Left ventricle myocardium inferior (tissue), 1 donor: Measurements from ENCODE around the gene DNASE1L2. TPM values are rescaled to one million over a fixed set of nuclear protein-coding genes. Genes with fewer than 3 reads are reported as not detected.

Experiments used
- DNase-seq: peaks from one replicate; pipeline ENCODE4 v3.0.0-alpha.2; 2020
- H3K27ac ChIP-seq: fragments of 200-600 bp; replicated peaks from 2 replicates; pipeline ENCODE4 v1.8.0; 2021
- H3K27me3 ChIP-seq: fragments of 200-600 bp; 2 replicates; pipeline ENCODE4 v1.8.0; 2021; ENCODE audit warnings: low read depth
- H3K36me3 ChIP-seq: fragments of 200-600 bp; 2 replicates; pipeline ENCODE4 v1.8.0; 2021
- H3K4me1 ChIP-seq: fragments of 200-600 bp; 2 replicates; pipeline ENCODE4 v1.8.0; 2021
- H3K4me3 ChIP-seq: fragments of 200-600 bp; 2 replicates; pipeline ENCODE4 v1.8.0; 2021; ENCODE audit warnings: mild to moderate bottlenecking, moderate library complexity
- H3K9me3 ChIP-seq: fragments of 200-600 bp; replicated peaks from 2 replicates; pipeline ENCODE4 v1.8.0; 2021
- intact Hi-C: fragments of 100-400 bp; cut with micrococcal nuclease; formaldehyde crosslinking; loops from one replicate; pipeline ENCODE4 v1.11.0; 2022
- total RNA-seq: library from RNA; stranded (reverse); fragmentation: NEBNext Ultra II Directional; extraction: Animal tissue kit (Norgen Biotek cat#: 25700); gene quantifications from one replicate; pipeline ENCODE4 v1.2.1, GENCODE V29; 2021
- TF ChIP-seq, protein P1 (sequence below): fragments of 200-600 bp; IDR thresholded peaks from 2 replicates; pipeline ENCODE4 v1.8.0; 2021; ENCODE audit warnings: antibody characterized with exemption, mild to moderate bottlenecking, borderline replicate concordance
- donor health status: DM: no; HTN: yes; CAD: no; lungs with severe emphysema.

DNASE1L2 gene
- total RNA-seq, 1 donor from 2014 or later, result 0.47 TPM

DNA sequence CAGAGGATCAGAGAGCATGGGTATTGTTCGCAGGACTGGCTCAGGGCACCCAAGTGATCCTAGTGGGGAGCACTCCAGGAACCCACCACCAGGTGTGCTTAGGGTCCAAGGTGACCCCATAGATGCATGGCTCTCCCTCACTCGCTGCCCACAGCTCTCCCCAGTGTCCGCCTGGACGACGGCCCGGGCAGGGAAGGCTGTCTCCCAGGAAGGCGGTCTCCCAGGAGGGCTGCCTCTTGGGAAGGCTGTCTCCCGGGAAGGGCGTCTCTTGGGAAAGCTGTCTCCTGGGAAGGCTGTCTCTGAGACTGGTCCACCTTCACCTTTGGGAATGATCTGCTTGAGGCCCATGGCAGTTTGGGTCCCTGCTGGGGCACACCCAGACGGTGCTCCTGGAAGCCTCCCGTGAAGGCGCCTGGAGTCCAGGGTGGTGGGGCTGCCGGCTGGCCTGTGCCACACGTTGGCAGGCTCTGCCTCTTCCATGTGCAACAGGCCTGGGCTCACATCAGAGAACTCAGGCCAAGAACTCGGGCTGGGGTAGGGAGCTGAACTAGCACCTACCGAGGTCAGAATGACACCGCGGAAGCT, 10.1 kb downstream of the DNASE1L2 start:
- Histone ChIP-seq H3K4me1 (peaks cover 28% of the 10 kb centered on the region), H3K36me3 (peaks cover 68% of the 10 kb centered on the region), H3K27me3 (no peaks in the 10 kb centered on the region), H3K27ac (no peak overlapping the region), H3K9me3 (no peaks in the 10 kb centered on the region), H3K4me3 (no peak overlapping the region)
- intact Hi-C loops, result loop anchor here (10.0 kb wide), 1 partner anchor 172 kb away; no protein-coding TSS in a partner anchor
- DNase-seq, result no peak
- TF ChIP-seq, protein P1, sequence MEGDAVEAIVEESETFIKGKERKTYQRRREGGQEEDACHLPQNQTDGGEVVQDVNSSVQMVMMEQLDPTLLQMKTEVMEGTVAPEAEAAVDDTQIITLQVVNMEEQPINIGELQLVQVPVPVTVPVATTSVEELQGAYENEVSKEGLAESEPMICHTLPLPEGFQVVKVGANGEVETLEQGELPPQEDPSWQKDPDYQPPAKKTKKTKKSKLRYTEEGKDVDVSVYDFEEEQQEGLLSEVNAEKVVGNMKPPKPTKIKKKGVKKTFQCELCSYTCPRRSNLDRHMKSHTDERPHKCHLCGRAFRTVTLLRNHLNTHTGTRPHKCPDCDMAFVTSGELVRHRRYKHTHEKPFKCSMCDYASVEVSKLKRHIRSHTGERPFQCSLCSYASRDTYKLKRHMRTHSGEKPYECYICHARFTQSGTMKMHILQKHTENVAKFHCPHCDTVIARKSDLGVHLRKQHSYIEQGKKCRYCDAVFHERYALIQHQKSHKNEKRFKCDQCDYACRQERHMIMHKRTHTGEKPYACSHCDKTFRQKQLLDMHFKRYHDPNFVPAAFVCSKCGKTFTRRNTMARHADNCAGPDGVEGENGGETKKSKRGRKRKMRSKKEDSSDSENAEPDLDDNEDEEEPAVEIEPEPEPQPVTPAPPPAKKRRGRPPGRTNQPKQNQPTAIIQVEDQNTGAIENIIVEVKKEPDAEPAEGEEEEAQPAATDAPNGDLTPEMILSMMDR, result no peak

DNA sequence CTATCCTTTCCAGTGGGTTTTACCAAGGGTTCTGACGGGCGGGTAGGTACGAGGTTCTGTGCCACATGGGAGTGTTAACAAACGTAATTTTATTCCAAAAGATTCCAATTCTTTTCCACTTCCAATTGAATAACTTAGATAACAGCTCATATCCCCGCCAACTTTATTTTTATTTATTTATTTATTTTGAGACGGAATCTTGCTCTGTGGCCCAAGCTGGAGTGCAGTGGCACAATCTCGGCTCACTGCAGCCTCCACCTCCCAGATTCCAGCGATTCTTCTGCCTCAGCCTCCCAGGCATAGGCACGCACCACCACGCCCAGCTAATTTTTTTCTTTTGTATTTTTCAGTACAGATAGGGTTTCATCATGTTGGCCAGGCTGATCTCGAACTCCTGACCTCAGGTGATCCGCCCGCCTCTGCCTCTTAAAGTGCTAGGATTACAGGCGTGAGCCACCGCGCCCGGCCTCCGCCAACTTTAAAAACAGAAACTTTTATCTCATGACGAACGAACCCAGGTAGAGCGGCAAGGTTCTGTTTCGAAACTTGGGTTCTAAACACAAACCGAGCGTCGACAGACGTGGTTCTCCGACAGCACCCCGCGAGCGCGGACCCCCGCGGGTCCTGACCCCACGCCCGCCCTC, 14.5 kb downstream of the DNASE1L2 start:
- intact Hi-C loops, result no loop called here
- no peaks in the 10 kb centered on the region for H3K27me3 ChIP-seq
- H3K4me1 ChIP-seq, result peaks cover 37% of the 10 kb centered on the region
- DNase-seq, result no peak
- H3K4me3 ChIP-seq, result peak overlapping the region; percentile 85
- TF ChIP-seq, protein P1, result no peak
- H3K36me3 ChIP-seq, result peaks cover 54% of the 10 kb centered on the region
- H3K9me3 ChIP-seq, result no peaks in the 10 kb centered on the region
- H3K27ac ChIP-seq, result peak overlapping the region; percentile 98

DNA sequence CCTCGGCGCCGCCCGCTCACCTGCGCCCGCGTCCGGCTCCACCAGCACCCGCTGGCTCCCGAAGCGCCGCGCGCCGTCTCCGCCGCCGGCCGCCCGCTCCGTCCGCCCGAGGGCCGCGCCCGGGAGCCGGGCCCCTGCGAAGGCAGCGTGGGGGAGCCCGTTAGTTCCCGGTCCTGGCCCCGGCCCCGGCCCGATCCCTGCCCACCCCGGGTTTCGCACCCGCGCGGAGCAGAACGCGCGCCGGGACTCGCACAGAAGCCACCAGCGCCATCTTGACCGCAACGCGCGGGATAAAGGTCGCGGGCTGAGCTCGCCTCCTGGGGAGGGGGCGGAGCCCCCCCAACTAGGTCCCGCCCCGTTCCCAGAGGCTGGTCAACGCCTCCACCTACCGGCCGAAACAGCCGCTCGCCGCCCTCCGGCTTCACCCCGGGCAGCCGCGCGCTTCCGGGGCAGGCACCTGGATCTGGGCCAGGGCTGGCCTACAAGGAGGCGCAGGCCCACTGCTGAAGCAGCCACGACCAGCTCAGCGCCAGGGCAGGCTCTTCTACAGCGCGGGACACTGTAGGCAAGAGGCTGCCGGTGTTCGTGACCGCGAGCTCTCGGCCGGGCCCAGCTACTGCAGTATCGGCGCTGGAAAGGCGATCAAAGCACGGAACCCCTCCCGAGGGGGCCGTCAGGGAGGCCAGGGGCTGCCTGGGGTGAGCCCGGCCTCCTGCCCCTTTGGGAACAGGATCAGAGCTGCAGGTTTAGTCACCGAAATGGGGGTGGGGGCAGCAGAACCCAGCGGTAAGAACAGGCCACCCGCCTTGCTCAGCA, 15.3 kb downstream of the DNASE1L2 start, which contains the start of gene ECI1:
Gene ECI1, minus strand, starts transcription at position 292 of the 816 bp plus-strand sequence. Its CDS starts 21 bp downstream, at position 271.
- DNase-seq, result peak; percentile 97
- intact Hi-C loops, result no loop called here
- Histone ChIP-seq H3K4me3 (peak within 1 kb of the TSS; percentile 85), H3K36me3 (peaks cover 54% of the 10 kb centered on the region), H3K9me3 (no peaks in the 10 kb centered on the region), H3K4me1 (peaks cover 37% of the 10 kb centered on the region), H3K27ac (peak within 1 kb of the TSS; percentile 98), H3K27me3 (no peaks in the 10 kb centered on the region)
- TF ChIP-seq, protein P1, result peak; percentile 83

DNA sequence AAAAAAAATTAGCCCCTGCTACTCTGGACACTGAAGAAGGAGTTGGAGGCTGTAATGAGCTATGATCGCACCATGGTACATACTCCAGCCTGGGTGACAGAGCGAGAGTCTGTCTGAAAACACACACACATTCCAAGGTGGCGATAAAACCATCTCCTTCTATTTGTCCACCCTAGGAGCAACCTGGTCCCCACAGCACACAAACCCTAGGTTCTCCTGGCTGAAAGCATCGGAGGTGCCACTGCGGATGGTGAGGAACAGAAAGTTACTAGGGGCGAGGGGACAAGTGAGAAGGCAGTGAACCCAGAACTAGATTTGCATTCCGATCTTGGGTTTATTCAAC, 16.5 kb downstream of the DNASE1L2 start:
- intact Hi-C loops, result no loop called here
- Histone ChIP-seq H3K4me3 (no peak overlapping the region), H3K9me3 (no peaks in the 10 kb centered on the region), H3K27ac (peak overlapping the region; percentile 98), H3K27me3 (no peaks in the 10 kb centered on the region), H3K36me3 (peaks cover 63% of the 10 kb centered on the region), H3K4me1 (peaks cover 30% of the 10 kb centered on the region)
- DNase-seq, result no peak
- TF ChIP-seq, protein P1, result no peak

DNA sequence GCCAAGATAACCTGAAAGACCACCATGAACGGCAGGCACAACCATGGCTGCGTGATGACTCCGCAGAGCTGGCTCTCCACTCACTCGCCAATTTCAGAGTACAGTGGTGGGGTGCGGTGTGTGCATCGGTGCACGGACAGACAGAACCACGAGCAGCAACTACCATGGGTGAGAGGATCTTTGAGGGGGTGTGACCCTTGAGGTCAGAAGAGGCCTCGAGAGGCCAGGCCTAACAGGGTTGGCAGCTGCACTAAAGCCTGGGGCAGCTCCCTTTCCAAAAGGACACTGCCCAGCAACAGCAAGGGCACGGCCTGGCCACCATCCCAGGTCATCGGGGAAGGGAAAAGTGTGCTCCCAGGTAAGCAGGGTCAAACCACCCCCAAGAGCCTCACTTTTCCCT, 17.0 kb downstream of the DNASE1L2 start:
- intact Hi-C loops, result no loop called here
- no peak overlapping the region for H3K27ac ChIP-seq
- H3K27me3 ChIP-seq, result no peaks in the 10 kb centered on the region
- H3K4me1 ChIP-seq, result peaks cover 30% of the 10 kb centered on the region
- no peaks in the 10 kb centered on the region for H3K9me3 ChIP-seq
- peaks cover 66% of the 10 kb centered on the region for H3K36me3 ChIP-seq
- H3K4me3 ChIP-seq, result no peak overlapping the region
- no peak for DNase-seq
- TF ChIP-seq, protein P1, result no peak
